Neural crest cell (in vitro differentiated cells): ENCODE measurements around the gene SLC17A5. TPM values are rescaled to one million over a fixed set of nuclear protein-coding genes. Genes with fewer than 3 reads are reported as not detected.
"Not testable (repeated sequence)": the region's sequence is repeated elsewhere in the genome, so short reads cannot be mapped to it uniquely, and the experiment has no call there.

ENCODE experiments used
- DNase-seq: peaks from one replicate; pipeline ENCODE4 v3.0.0; 2021; ENCODE audit warnings: low read depth, mixed read lengths, low spot score
- H3K27ac Mint-ChIP-seq: one replicate; pipeline ENCODE4 v1.8.0; 2021; ENCODE audit warnings: mild to moderate bottlenecking, mixed read lengths; ENCODE audit not compliant: unreplicated experiment
- H3K27me3 Mint-ChIP-seq: 2 replicates; pipeline ENCODE4 v1.8.0; 2021; ENCODE audit warnings: low read depth, mild to moderate bottlenecking, mixed read lengths
- H3K36me3 Mint-ChIP-seq: 2 replicates; pipeline ENCODE4 v1.8.0; 2021; ENCODE audit warnings: low read depth, mild to moderate bottlenecking, mixed read lengths
- H3K4me1 Mint-ChIP-seq: 2 replicates; pipeline ENCODE4 v1.8.0; 2021; ENCODE audit warnings: mixed read lengths
- H3K4me3 Mint-ChIP-seq: one replicate; pipeline ENCODE4 v1.8.0; 2021; ENCODE audit warnings: mild to moderate bottlenecking, mixed read lengths
- H3K9me3 Mint-ChIP-seq: 2 replicates; pipeline ENCODE4 v1.8.0; 2021; ENCODE audit warnings: mixed read lengths
- total RNA-seq: library from RNA; stranded (reverse); gene quantifications from 2 replicates; pipeline ENCODE4 v1.2.1, GENCODE V29; 2021
- TF ChIP-seq, protein P1 (sequence below): fragments of 200-600 bp; sonication (generic); conservative IDR thresholded peaks from 2 replicates; pipeline ENCODE4 v1.5.0; 2021; ENCODE audit warnings: antibody characterized with exemption, mild to moderate bottlenecking

Gene SLC17A5
- total RNA-seq, 1 donor from 2014 or later = 10.8 TPM

DNA sequence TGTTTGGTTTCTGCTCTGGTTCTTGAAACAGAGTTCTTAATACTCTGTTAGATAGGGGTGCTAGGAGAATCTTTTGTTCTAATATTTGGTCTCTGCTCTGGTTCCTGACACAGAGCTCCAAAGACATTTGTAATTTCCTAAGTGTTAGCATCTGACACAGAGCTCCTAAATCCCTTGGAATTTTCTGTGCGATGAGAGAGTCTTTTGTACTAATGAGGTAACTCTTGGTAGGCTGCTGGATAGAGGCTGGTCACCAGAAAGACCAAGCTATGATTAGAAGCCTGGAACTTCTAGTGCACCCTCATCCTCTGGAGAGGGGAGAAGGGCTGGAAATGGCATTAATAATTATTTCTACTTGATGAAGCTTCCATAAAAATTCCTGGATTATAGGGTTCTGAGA lies 34.6 kb upstream of the SLC17A5 start:
- Mint-ChIP-seq H3K36me3 (no peaks in the 10 kb centered on the region), H3K9me3 (peaks cover 3% of the 10 kb centered on the region), H3K4me3 (no peak overlapping the region), H3K27me3 (no peaks in the 10 kb centered on the region), H3K4me1 (no peaks in the 10 kb centered on the region), H3K27ac (no peak overlapping the region)
- TF ChIP-seq, protein P1, sequence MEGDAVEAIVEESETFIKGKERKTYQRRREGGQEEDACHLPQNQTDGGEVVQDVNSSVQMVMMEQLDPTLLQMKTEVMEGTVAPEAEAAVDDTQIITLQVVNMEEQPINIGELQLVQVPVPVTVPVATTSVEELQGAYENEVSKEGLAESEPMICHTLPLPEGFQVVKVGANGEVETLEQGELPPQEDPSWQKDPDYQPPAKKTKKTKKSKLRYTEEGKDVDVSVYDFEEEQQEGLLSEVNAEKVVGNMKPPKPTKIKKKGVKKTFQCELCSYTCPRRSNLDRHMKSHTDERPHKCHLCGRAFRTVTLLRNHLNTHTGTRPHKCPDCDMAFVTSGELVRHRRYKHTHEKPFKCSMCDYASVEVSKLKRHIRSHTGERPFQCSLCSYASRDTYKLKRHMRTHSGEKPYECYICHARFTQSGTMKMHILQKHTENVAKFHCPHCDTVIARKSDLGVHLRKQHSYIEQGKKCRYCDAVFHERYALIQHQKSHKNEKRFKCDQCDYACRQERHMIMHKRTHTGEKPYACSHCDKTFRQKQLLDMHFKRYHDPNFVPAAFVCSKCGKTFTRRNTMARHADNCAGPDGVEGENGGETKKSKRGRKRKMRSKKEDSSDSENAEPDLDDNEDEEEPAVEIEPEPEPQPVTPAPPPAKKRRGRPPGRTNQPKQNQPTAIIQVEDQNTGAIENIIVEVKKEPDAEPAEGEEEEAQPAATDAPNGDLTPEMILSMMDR = no peak
- no peak for DNase-seq

DNA sequence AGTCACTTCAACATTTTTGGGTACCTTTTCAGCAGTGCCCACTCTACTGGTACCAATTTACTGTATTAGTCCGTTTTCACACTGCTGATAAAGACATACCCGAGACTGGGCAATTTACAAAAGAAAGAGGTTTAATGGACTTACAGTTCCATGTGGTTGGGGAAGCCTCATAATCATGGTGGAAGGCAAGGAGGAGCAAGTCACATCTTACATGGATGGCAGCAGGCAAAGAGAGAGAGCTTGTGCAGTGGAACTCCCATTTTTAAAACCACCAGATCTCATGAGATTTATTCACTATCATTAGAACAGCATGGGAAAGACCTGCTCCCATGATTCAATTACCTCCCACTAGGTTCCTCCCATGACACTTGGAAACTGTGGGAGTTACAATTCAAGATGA lies 29.8 kb upstream of the SLC17A5 start:
- not testable (repeated sequence) for H3K36me3 Mint-ChIP-seq, H3K4me3 Mint-ChIP-seq, H3K27ac Mint-ChIP-seq, DNase-seq, H3K4me1 Mint-ChIP-seq, H3K9me3 Mint-ChIP-seq, H3K27me3 Mint-ChIP-seq

DNA sequence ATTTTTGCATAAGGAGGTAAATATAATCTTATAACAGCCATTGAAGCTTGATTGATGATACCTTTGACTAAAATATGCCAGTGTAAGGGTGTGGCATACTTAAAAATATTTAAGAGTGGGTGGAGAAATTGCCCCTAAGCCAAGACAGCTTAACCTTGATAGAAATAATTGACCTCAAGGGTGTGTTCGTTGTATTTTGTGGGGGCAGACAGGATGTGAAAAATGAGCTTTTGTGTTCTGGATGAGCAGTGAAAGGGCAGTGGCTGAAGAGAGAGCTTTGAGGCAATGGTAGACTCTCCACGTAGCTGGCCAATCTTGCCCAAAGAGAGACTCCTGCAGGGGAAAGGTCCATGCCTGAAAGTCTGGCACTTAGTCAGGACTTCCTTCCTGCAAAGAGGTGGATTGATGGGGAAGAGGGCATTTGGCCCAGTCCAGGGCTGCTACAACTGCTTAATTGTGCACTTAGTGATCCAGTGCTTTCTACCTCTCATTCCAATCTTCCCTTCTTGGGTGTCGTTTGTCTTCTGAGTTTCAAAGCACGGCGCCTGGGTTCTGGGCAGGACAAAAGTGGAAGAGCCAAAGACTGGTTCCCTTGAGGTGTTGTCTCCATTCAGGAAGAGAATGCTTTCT lies 26.6 kb upstream of the SLC17A5 start:
- no peak overlapping the region for H3K27ac Mint-ChIP-seq
- H3K4me3 Mint-ChIP-seq = no peak overlapping the region
- H3K27me3 Mint-ChIP-seq = no peaks in the 10 kb centered on the region
- H3K36me3 Mint-ChIP-seq = no peaks in the 10 kb centered on the region
- TF ChIP-seq, protein P1 = no peak
- peaks cover 8% of the 10 kb centered on the region for H3K9me3 Mint-ChIP-seq
- DNase-seq = no peak
- H3K4me1 Mint-ChIP-seq = peaks cover 3% of the 10 kb centered on the region

DNA sequence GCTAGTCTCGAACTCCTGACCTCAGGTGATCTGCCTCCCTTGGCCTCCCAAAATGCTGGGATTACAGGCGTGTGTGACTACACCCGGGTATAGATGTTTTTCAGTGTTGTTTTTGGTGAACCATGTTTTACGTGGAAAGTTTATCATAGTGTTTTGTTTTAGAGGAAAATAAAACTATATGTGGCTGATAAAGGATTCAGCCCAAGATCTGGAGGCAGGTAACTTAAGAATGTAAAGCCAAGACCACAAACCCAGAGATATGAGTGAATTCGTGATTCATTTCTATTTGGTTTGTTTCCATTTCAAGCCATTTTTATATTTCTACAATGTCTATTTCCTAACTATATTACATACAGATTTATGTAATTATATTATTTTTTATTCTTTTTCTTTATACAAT lies 26.1 kb upstream of the SLC17A5 start:
- not testable (repeated sequence) for H3K9me3 Mint-ChIP-seq, H3K36me3 Mint-ChIP-seq, DNase-seq, H3K27me3 Mint-ChIP-seq, H3K4me1 Mint-ChIP-seq, H3K4me3 Mint-ChIP-seq, H3K27ac Mint-ChIP-seq

DNA sequence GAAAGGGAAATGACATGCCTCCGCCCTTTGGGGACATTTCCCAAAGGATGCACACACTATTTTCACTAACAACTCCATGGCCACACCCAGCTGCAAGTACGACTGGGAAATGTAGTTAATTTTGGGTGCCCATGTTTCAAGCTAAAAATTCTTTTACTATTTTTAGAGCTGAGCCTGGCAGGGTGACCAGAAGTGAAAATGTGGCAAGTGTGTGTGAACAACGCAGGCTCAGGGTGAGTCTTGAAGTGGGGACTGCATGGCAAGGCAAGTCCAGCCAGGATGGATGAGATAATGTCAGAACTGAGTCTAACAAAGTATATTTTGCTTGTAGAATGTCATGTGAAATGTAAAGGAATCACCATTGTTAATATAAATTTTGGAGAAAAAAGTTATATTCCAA lies 25.2 kb upstream of the SLC17A5 start:
- H3K27me3 Mint-ChIP-seq = no peaks in the 10 kb centered on the region
- H3K4me3 Mint-ChIP-seq = no peak overlapping the region
- H3K4me1 Mint-ChIP-seq = peaks cover 5% of the 10 kb centered on the region
- H3K27ac Mint-ChIP-seq = no peak overlapping the region
- no peak for DNase-seq
- peaks cover 8% of the 10 kb centered on the region for H3K9me3 Mint-ChIP-seq
- TF ChIP-seq, protein P1 = no peak
- H3K36me3 Mint-ChIP-seq = no peaks in the 10 kb centered on the region

DNA sequence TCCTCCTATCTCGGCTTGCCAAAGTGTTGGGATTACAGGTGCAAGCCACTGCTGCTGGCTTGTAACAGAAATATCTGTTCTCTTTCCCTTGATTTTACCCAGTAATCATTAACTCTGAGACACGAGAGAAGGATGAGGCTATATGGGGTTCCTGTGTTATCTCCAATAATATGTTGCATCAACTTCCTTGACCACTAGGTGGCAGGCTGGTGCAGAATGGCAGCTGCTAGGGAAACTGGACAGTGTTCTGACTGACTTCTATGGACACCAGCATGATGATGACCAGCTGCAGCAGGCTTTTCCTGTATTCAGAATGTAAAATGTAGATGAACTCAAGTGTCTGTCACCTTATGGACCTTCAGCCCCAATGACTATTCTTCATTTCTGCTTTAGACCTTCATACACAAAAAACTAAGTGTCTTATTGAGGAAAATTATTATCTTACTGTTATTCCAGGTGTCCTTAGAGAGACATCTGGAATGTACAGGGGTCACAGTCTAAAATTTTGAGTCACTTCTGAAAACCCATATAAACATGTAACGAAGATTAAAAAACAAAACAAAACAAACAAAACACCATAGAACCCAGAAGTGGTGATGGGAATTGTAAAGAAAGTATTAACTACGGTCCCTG lies 21.8 kb upstream of the SLC17A5 start:
- Mint-ChIP-seq H3K4me3 (no peak overlapping the region), H3K36me3 (no peaks in the 10 kb centered on the region), H3K27ac (no peak overlapping the region), H3K4me1 (peaks cover 5% of the 10 kb centered on the region), H3K9me3 (no peaks in the 10 kb centered on the region), H3K27me3 (peaks cover 4% of the 10 kb centered on the region)
- peak; percentile 91 for DNase-seq
- TF ChIP-seq, protein P1 = peak; percentile 97
